ENCODE measurements around the gene PTPRO. TPM values are rescaled to one million over a fixed set of nuclear protein-coding genes. Genes with fewer than 3 reads are reported as not detected.

PTPRO gene
- total and polyA plus RNA-seq, 4 donors: 2.6 to 11.7 (median 3.4) TPM

DNA sequence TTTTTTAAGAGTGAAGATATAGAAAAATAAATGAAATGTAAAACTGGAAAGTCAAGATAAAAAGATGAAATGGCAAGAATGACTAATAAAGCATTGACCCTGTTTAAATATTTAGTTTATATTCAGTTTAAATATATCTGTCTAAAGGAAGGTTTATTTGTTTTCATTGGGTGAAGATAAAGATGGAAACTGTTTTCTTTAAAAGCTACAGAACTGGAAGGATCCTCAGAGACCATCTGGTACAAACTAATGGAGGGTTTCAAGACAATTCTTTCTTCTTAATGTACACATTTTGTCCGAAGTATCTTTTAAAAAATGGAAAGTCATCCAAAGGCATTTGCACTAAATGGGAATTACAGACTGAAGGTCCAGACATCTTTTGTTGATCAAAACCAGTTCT is 324.3 kb downstream of the PTPRO start:
- no peak for TF ChIP-seq CTCF (IDR thresholded peaks at IDR 0.05; ENCODE audit: control extremely low read depth, extremely low read depth)
- Histone ChIP-seq H3K27me3 (ENCODE audit: control insufficient read depth in 3 of 3, insufficient read depth in 3 of 3, low read length in 2 of 3) (no peaks in the 10 kb centered on the region), H3K4me1 (ENCODE audit: control insufficient read depth in 5 of 5, insufficient read depth in 5 of 5, low read length in 5 of 5) (no peaks in the 10 kb centered on the region), H3K4me3 (no peak overlapping the region), H3K9me3 (ENCODE audit: control insufficient read depth in 4 of 4, insufficient read depth in 3 of 4, low read length in 3 of 4) (no peaks in the 10 kb centered on the region), H3K9ac (ENCODE audit: insufficient read depth in 1 of 2, low read length in 2 of 2) (no peak overlapping the region), H3K27ac (ENCODE audit: low read depth in 1 of 2, low read length in 1 of 2) (no peak overlapping the region), H3K36me3 (ENCODE audit: control insufficient read depth in 4 of 4, insufficient read depth in 4 of 4, low read length in 4 of 4) (peaks cover 0 to 1% (median 0%) of the 10 kb centered on the region in 4 donors)
- DNase-seq (no peak), ATAC-seq (ENCODE audit: insufficient read depth, low FRiP score) (no peak)
- WGBS, 2 donors: 0% methylated on average over 1 of the region's 1 CpG

Other genes with a start within 250 kb of the PTPRO start
- 10 to 100 TPM; 10.6 to 20.1 TPM for gene RERG, start 101.1 kb upstream of the PTPRO start, total RNA-seq
- 1 to 10 TPM; 3.3 to 6.4 TPM for gene RERG, start 101.1 kb upstream of the PTPRO start, polyA plus RNA-seq